ENCODE measurements around the gene LIN7A. TPM values are rescaled to one million over a fixed set of nuclear protein-coding genes. Genes with fewer than 3 reads are reported as not detected.
A peak's percentile ranks its signal among the peaks of the same experiment; 100 is the strongest.

LIN7A gene
- polyA plus RNA-seq, 4 donors, result 0.27 to 9.0 (median 0.62) TPM

DNA sequence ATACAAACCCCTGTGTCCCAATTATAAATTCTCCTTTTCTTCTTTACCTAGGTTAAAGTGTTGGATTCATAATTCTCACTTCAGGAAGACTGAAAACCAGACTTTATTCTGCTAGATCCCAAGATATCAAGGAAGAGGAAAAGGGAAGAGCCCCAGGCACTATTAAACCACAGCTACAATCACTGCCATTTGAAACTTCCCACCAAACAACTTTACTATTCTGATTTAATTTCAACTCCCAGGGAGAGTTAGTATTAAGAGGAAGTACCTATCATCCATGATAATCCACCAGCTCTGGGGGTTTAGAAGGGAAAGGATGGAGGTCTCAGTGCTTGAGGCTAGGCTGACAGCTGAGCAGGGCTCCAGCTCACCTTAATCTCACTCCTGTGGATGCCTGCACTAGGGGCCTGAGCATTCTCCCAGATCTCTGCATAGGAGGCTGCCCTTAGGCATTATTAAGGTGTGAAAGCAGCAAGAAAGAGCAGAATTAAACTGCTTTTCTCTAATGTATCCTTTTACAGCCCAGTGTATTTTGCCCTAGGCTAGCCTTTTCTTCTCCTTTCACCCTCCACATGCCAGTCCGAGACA lies 168.1 kb downstream of the LIN7A start:
- Histone ChIP-seq H3K27ac (ENCODE audit: low read depth in 1 of 3, low read length in 2 of 3) (no peak overlapping the region), H3K36me3 (ENCODE audit: control insufficient read depth in 3 of 3, insufficient read depth in 2 of 3, low read depth in 1 of 3, low read length in 3 of 3) (no peaks in the 10 kb centered on the region), H3K27me3 (ENCODE audit: control insufficient read depth in 3 of 3, insufficient read depth in 3 of 3, low read length in 3 of 3) (no peaks in the 10 kb centered on the region), H3K9me3 (ENCODE audit: control insufficient read depth in 2 of 2, insufficient read depth in 1 of 2, low read depth in 1 of 2, low read length in 1 of 2) (no peaks in the 10 kb centered on the region), H3K4me1 (ENCODE audit: control insufficient read depth in 3 of 3, insufficient read depth in 2 of 3, low read depth in 1 of 3, low read length in 2 of 3) (no peaks in the 10 kb centered on the region), H3K4me3 (ENCODE audit: low read depth in 1 of 3, low read length in 3 of 3) (no peak overlapping the region)
- 74 to 87% (median 77%) methylated on average over 1 of the region's 1 CpG for WGBS, 3 donors
- DNase-seq, result no peak
- FAIRE-seq, result no peak

DNA sequence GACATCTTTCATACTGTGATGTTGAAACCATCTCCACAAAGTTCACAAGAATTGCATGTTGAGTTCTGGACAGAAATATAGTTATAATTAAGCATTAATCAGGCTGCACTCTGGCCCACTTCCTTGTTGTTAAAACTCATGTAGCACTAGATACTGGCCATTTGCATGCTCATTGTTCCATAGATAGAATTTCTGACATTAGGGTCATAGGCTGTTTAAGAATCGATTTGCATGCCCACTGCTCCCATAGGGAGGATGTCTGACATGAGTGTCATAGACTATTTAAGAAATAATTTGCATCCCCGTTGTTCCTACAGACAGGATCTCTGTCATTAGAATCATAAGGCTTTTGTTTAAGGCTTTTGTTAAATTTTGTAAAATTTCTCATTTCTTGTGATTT lies 170.8 kb downstream of the LIN7A start:
- WGBS, 3 donors, result 61 to 72% (median 64%) methylated on average over 2 of the region's 2 CpGs
- DNase-seq (no peak), FAIRE-seq (no peak)
- H3K4me3 ChIP-seq (ENCODE audit: low read depth in 1 of 3, low read length in 3 of 3), result no peak overlapping the region
- H3K36me3 ChIP-seq (ENCODE audit: control insufficient read depth in 3 of 3, insufficient read depth in 2 of 3, low read depth in 1 of 3, low read length in 3 of 3), result no peaks in the 10 kb centered on the region
- H3K4me1 ChIP-seq (ENCODE audit: control insufficient read depth in 3 of 3, insufficient read depth in 2 of 3, low read depth in 1 of 3, low read length in 2 of 3), result no peaks in the 10 kb centered on the region
- H3K27ac ChIP-seq (ENCODE audit: low read depth in 1 of 3, low read length in 2 of 3), result no peak overlapping the region
- no peaks in the 10 kb centered on the region for H3K27me3 ChIP-seq (ENCODE audit: control insufficient read depth in 3 of 3, insufficient read depth in 3 of 3, low read length in 3 of 3)
- H3K9me3 ChIP-seq (ENCODE audit: control insufficient read depth in 2 of 2, insufficient read depth in 1 of 2, low read depth in 1 of 2, low read length in 1 of 2), result no peaks in the 10 kb centered on the region

DNA sequence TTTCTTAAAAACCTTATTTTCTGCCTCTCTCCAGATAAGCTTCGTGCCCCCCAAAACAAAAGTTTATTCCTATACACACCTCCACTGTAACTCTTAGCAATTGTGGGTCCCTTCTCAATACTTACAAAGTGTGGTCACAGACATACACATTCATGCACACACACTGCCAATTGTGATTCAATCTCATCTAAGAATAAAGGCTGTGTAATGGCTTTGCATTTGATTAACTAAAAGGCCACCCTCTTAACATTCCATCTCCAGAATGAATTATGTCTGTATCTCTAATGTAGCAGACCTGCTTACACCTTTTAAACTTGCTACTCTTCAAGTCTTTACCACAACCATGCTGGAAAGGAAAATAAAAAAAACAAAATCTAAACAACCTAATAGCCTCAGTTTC lies 171.5 kb downstream of the LIN7A start:
- Histone ChIP-seq H3K4me1 (ENCODE audit: control insufficient read depth in 3 of 3, insufficient read depth in 2 of 3, low read depth in 1 of 3, low read length in 2 of 3) (no peaks in the 10 kb centered on the region), H3K27me3 (ENCODE audit: control insufficient read depth in 3 of 3, insufficient read depth in 3 of 3, low read length in 3 of 3) (no peaks in the 10 kb centered on the region), H3K36me3 (ENCODE audit: control insufficient read depth in 3 of 3, insufficient read depth in 2 of 3, low read depth in 1 of 3, low read length in 3 of 3) (no peaks in the 10 kb centered on the region), H3K4me3 (ENCODE audit: low read depth in 1 of 3, low read length in 3 of 3) (no peak overlapping the region), H3K27ac (ENCODE audit: low read depth in 1 of 3, low read length in 2 of 3) (no peak overlapping the region), H3K9me3 (ENCODE audit: control insufficient read depth in 2 of 2, insufficient read depth in 1 of 2, low read depth in 1 of 2, low read length in 1 of 2) (no peaks in the 10 kb centered on the region)
- FAIRE-seq (no peak), DNase-seq (no peak)
- 81 to 93% (median 90%) methylated on average over 1 of the region's 1 CpG for WGBS, 3 donors

GRCh38 chr12:80763874-80764273 lies 173.9 kb downstream of the LIN7A start:
- H3K4me1 ChIP-seq (ENCODE audit: control insufficient read depth in 3 of 3, insufficient read depth in 2 of 3, low read depth in 1 of 3, low read length in 2 of 3), result no peaks in the 10 kb centered on the region
- 0 to 8% (median 2%) methylated on average over 4 of the region's 4 CpGs for WGBS, 3 donors
- H3K36me3 ChIP-seq (ENCODE audit: control insufficient read depth in 3 of 3, insufficient read depth in 2 of 3, low read depth in 1 of 3, low read length in 3 of 3), result no peaks in the 10 kb centered on the region
- DNase-seq (peak; percentile 8 to 39), FAIRE-seq (peak; percentile 53)
- H3K4me3 ChIP-seq (ENCODE audit: low read depth in 1 of 3, low read length in 3 of 3), result no peak overlapping the region
- no peaks in the 10 kb centered on the region for H3K9me3 ChIP-seq (ENCODE audit: control insufficient read depth in 2 of 2, insufficient read depth in 1 of 2, low read depth in 1 of 2, low read length in 1 of 2)
- no peak overlapping the region for H3K27ac ChIP-seq (ENCODE audit: low read depth in 1 of 3, low read length in 2 of 3)
- no peaks in the 10 kb centered on the region for H3K27me3 ChIP-seq (ENCODE audit: control insufficient read depth in 3 of 3, insufficient read depth in 3 of 3, low read length in 3 of 3)

DNA sequence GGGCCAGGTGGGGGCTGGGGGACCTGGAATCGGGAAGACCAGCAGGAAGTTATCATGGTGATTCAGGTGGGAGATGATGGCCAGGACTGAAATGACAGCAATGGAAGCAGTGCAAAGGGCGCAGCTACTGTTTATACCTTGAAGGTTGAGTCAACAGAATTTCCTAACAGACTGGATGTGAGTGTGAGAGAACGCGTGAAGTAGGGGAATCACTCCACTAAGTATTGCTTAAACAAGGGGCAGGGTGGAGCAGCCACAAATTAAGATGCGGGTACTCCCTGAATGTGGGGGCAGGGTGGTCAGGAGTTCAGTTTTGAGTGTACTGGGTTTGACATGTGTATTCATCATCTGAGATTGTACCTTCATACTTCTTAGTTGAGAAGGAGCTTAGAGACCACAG lies 175.9 kb downstream of the LIN7A start:
- Histone ChIP-seq H3K4me1 (ENCODE audit: control insufficient read depth in 3 of 3, insufficient read depth in 2 of 3, low read depth in 1 of 3, low read length in 2 of 3) (no peaks in the 10 kb centered on the region), H3K9me3 (ENCODE audit: control insufficient read depth in 2 of 2, insufficient read depth in 1 of 2, low read depth in 1 of 2, low read length in 1 of 2) (no peaks in the 10 kb centered on the region), H3K36me3 (ENCODE audit: control insufficient read depth in 3 of 3, insufficient read depth in 2 of 3, low read depth in 1 of 3, low read length in 3 of 3) (no peaks in the 10 kb centered on the region), H3K27ac (ENCODE audit: low read depth in 1 of 3, low read length in 2 of 3) (no peak overlapping the region), H3K4me3 (ENCODE audit: low read depth in 1 of 3, low read length in 3 of 3) (no peak overlapping the region), H3K27me3 (ENCODE audit: control insufficient read depth in 3 of 3, insufficient read depth in 3 of 3, low read length in 3 of 3) (no peaks in the 10 kb centered on the region)
- DNase-seq, result no peak
- FAIRE-seq, result no peak
- 22 to 55% (median 43%) methylated on average over 5 of the region's 5 CpGs for WGBS, 3 donors

GRCh38 chr12:80756875-80757274 lies 180.9 kb downstream of the LIN7A start:
- H3K4me3 ChIP-seq (ENCODE audit: low read depth in 1 of 3, low read length in 3 of 3), result no peak overlapping the region
- FAIRE-seq, result no peak
- H3K36me3 ChIP-seq (ENCODE audit: control insufficient read depth in 3 of 3, insufficient read depth in 2 of 3, low read depth in 1 of 3, low read length in 3 of 3), result no peaks in the 10 kb centered on the region
- 79 to 92% (median 88%) methylated on average over 1 of the region's 1 CpG for WGBS, 3 donors
- H3K9me3 ChIP-seq (ENCODE audit: control insufficient read depth in 2 of 2, insufficient read depth in 1 of 2, low read depth in 1 of 2, low read length in 1 of 2), result no peaks in the 10 kb centered on the region
- H3K27me3 ChIP-seq (ENCODE audit: control insufficient read depth in 3 of 3, insufficient read depth in 3 of 3, low read length in 3 of 3), result no peaks in the 10 kb centered on the region
- DNase-seq, result no peak
- H3K4me1 ChIP-seq (ENCODE audit: control insufficient read depth in 3 of 3, insufficient read depth in 2 of 3, low read depth in 1 of 3, low read length in 2 of 3), result no peaks in the 10 kb centered on the region
- no peak overlapping the region for H3K27ac ChIP-seq (ENCODE audit: low read depth in 1 of 3, low read length in 2 of 3)

GRCh38 chr12:80754274-80754673 lies 183.5 kb downstream of the LIN7A start:
- Histone ChIP-seq H3K36me3 (ENCODE audit: control insufficient read depth in 3 of 3, insufficient read depth in 2 of 3, low read depth in 1 of 3, low read length in 3 of 3) (no peaks in the 10 kb centered on the region), H3K27me3 (ENCODE audit: control insufficient read depth in 3 of 3, insufficient read depth in 3 of 3, low read length in 3 of 3) (no peaks in the 10 kb centered on the region), H3K9me3 (ENCODE audit: control insufficient read depth in 2 of 2, insufficient read depth in 1 of 2, low read depth in 1 of 2, low read length in 1 of 2) (no peaks in the 10 kb centered on the region), H3K4me3 (ENCODE audit: low read depth in 1 of 3, low read length in 3 of 3) (no peak overlapping the region), H3K4me1 (ENCODE audit: control insufficient read depth in 3 of 3, insufficient read depth in 2 of 3, low read depth in 1 of 3, low read length in 2 of 3) (no peaks in the 10 kb centered on the region), H3K27ac (ENCODE audit: low read depth in 1 of 3, low read length in 2 of 3) (no peak overlapping the region)
- FAIRE-seq (no peak), DNase-seq (no peak)
- 69 to 82% (median 76%) methylated on average over 3 of the region's 3 CpGs for WGBS, 3 donors

- DNase-seq, result no peak
- Histone ChIP-seq H3K4me3 (ENCODE audit: low read depth in 1 of 3, low read length in 3 of 3) (no peak overlapping the region), H3K4me1 (ENCODE audit: control insufficient read depth in 3 of 3, insufficient read depth in 2 of 3, low read depth in 1 of 3, low read length in 2 of 3) (no peaks in the 10 kb centered on the region), H3K36me3 (ENCODE audit: control insufficient read depth in 3 of 3, insufficient read depth in 2 of 3, low read depth in 1 of 3, low read length in 3 of 3) (no peaks in the 10 kb centered on the region), H3K27ac (ENCODE audit: low read depth in 1 of 3, low read length in 2 of 3) (no peak overlapping the region), H3K9me3 (ENCODE audit: control insufficient read depth in 2 of 2, insufficient read depth in 1 of 2, low read depth in 1 of 2, low read length in 1 of 2) (no peaks in the 10 kb centered on the region), H3K27me3 (ENCODE audit: control insufficient read depth in 3 of 3, insufficient read depth in 3 of 3, low read length in 3 of 3) (no peaks in the 10 kb centered on the region)
- FAIRE-seq, result no peak
Measured at GRCh38 chr12:80752464-80752863, 185.3 kb downstream of the LIN7A start.

- Histone ChIP-seq H3K27me3 (ENCODE audit: control insufficient read depth in 3 of 3, insufficient read depth in 3 of 3, low read length in 3 of 3) (no peaks in the 10 kb centered on the region), H3K4me3 (ENCODE audit: low read depth in 1 of 3, low read length in 3 of 3) (no peak overlapping the region), H3K36me3 (ENCODE audit: control insufficient read depth in 3 of 3, insufficient read depth in 2 of 3, low read depth in 1 of 3, low read length in 3 of 3) (no peaks in the 10 kb centered on the region), H3K9me3 (ENCODE audit: control insufficient read depth in 2 of 2, insufficient read depth in 1 of 2, low read depth in 1 of 2, low read length in 1 of 2) (no peaks in the 10 kb centered on the region), H3K4me1 (ENCODE audit: control insufficient read depth in 3 of 3, insufficient read depth in 2 of 3, low read depth in 1 of 3, low read length in 2 of 3) (no peaks in the 10 kb centered on the region), H3K27ac (ENCODE audit: low read depth in 1 of 3, low read length in 2 of 3) (no peak overlapping the region)
- 53 to 60% (median 55%) methylated on average over 2 of the region's 2 CpGs for WGBS, 3 donors
- FAIRE-seq (no peak), DNase-seq (no peak)
Measured at GRCh38 chr12:80749456-80749855, 188.3 kb downstream of the LIN7A start.

All from small intestine (tissue), 7 donors.